Naive B cell (primary cell): ENCODE measurements around the gene CENPA. TPM values are rescaled to one million over a fixed set of nuclear protein-coding genes. Genes with fewer than 3 reads are reported as not detected.
A peak's percentile ranks its signal among the peaks of the same experiment; 100 is the strongest.
"Not testable (repeated sequence)": the region's sequence is repeated elsewhere in the genome, so short reads cannot be mapped to it uniquely, and the experiment has no call there.

Source experiments
- ATAC-seq, 2 donors: fragments of 150-1000 bp; cut with Tn5 transposase; 2 replicates each; pipeline ENCODE4 v1.10.0; 2021; ENCODE audit warnings: low read depth in 2 of 2, mild to moderate bottlenecking in 2 of 2, moderate library complexity in 2 of 2
- DNase-seq: peaks from one replicate; pipeline ENCODE4 v3.0.0; 2022
- H3K27ac Mint-ChIP-seq, 6 donors: one replicate each; pipeline ENCODE4 v1.8.0; 2020 to 2022; ENCODE audit warnings: mild to moderate bottlenecking in 6 of 6, mixed read lengths in 6 of 6, moderate library complexity in 5 of 6, inconsistent platforms in 2 of 6
- H3K27me3 Mint-ChIP-seq, 3 donors: one replicate each; pipeline ENCODE4 v1.8.0; 2021 to 2022; ENCODE audit warnings: mixed read lengths in 3 of 3, mild to moderate bottlenecking in 1 of 3
- H3K36me3 Mint-ChIP-seq, 2 donors: one replicate each; pipeline ENCODE4 v1.8.0; 2020 to 2022; ENCODE audit warnings: mixed read lengths in 2 of 2, inconsistent platforms in 1 of 2, mild to moderate bottlenecking in 1 of 2
- H3K4me1 Mint-ChIP-seq, 3 donors: one replicate each; pipeline ENCODE4 v1.8.0; 2020 to 2022; ENCODE audit warnings: mixed read lengths in 3 of 3, inconsistent platforms in 1 of 3, mild to moderate bottlenecking in 1 of 3, moderate library complexity in 1 of 3
- H3K4me3 Mint-ChIP-seq, 8 donors: one replicate each; pipeline ENCODE4 v1.8.0; 2020 to 2022; ENCODE audit warnings: mild to moderate bottlenecking in 8 of 8, mixed read lengths in 8 of 8, moderate library complexity in 8 of 8, inconsistent platforms in 2 of 8
- H3K9me3 Mint-ChIP-seq, 7 donors: one replicate each; pipeline ENCODE4 v1.8.0; 2020 to 2022; ENCODE audit warnings: mixed read lengths in 7 of 7, mild to moderate bottlenecking in 5 of 7, inconsistent platforms in 2 of 7, moderate library complexity in 1 of 7
- polyA plus RNA-seq, 6 donors: library from polyadenylated mRNA; unstranded; fragments of 300-500 nt; fragmentation: Illumina TruSeq; gene quantifications; one replicate each; pipeline ENCODE4 v1.2.3, GENCODE V29; 2021; ENCODE audit warnings: low read depth in 6 of 6

CENPA gene
- polyA plus RNA-seq, 6 donors from 2014 or later = not detected

DNA sequence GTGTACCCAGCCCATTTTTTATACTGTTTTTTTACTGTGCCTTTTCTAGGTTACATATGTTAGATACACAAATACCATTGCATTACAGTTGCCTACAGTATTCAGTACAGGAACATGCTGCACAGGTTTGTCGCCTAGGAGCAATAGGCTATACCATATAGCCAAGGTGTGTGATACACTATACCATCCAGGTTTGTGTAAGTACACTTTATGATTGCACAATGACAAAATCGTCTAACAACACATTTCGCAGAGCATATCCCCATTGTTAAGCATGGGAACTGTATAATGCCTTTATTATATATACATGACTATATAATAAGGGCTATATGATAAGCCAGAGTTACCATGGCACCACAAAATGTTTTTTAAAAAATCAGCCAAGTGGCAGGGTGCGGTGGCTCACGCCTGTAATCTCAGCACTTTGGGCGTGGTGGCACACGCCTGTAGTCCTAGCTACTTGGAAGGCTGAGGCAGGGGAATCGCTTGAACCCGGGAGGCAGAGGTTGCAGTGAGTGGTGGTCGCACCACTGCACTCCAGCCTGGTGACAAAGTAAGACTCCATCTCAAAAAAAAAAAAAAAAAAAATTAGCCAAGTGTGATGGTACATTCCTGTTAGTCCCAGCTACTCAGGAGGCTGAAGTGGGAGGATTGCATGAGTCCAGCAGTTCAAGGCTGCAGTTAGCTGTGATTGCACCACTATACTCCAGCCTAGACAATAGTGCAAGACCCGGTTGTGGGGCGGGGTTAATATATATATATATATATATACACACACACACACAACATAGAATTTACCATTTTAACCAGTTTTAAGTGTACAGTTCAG lies 2.8 kb upstream of the CENPA start:
- Mint-ChIP-seq H3K27me3 (peaks cover 0 to 6% (median 0%) of the 10 kb centered on the region in 3 donors), H3K36me3 (no peaks in the 10 kb centered on the region), H3K27ac (peak overlapping the region in 1 of 6 donors; percentile 81), H3K9me3 (no peaks in the 10 kb centered on the region), H3K4me3 (peak overlapping the region in 4 of 8 donors; percentile 21 to 64 (median 50)), H3K4me1 (peaks cover 0 to 17% (median 6%) of the 10 kb centered on the region in 3 donors)
- no peak for DNase-seq
- no peak for ATAC-seq

DNA sequence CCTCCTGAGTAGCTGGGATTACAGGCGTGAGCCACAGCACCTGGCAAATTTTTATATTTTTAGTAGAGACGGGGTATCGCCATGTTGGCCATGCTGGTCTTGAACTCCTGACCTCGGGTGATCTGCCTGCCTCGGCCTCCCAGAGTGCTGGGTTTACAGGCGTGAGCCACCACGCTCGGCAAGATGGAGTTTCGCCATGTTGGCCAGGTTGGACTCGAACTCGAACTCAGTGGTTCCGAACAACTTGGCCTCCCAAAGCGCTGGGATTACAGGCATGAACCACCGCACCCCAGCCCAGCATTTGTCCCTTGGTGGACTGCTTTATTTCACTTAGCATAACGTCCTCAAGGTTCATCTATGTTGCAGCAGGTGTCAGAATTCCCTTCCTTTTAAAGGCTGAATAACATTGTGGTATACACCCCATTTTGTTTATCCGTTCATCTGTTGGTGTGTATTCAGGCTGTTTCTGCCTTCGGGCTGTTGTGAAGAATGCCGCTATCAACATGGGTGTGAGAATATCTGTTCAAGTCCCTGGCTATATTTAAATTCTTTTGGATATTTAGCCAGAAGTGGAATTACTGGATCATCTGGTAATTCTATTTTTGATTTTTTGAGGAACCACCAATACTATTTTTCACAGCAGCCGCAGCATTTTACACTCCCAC lies 1.2 kb upstream of the CENPA start:
- Mint-ChIP-seq H3K36me3 (no peaks in the 10 kb centered on the region), H3K27me3 (peaks cover 0 to 9% (median 6%) of the 10 kb centered on the region in 3 donors), H3K4me3 (peak overlapping the region; percentile 75 to 93 (median 90)), H3K4me1 (peaks cover 0 to 17% (median 6%) of the 10 kb centered on the region in 3 donors), H3K9me3 (no peaks in the 10 kb centered on the region), H3K27ac (peak overlapping the region in 2 of 6 donors; percentile 29 to 94)
- ATAC-seq (no peak), DNase-seq (no peak)

GRCh38 chr2:26786207-26787028 lies 562 bp downstream of the CENPA start:
- DNase-seq (peak; percentile 5), ATAC-seq (no peak)
- H3K4me1 Mint-ChIP-seq = peaks cover 0 to 17% (median 6%) of the 10 kb centered on the region in 3 donors
- peaks cover 0 to 13% (median 6%) of the 10 kb centered on the region in 3 donors for H3K27me3 Mint-ChIP-seq
- H3K9me3 Mint-ChIP-seq = peaks cover 0 to 7% (median 0%) of the 10 kb centered on the region in 7 donors
- peak overlapping the region in 3 of 6 donors; percentile 6 to 50 (median 22) for H3K27ac Mint-ChIP-seq
- peaks cover 0 to under 1% of the 10 kb centered on the region in 2 donors for H3K36me3 Mint-ChIP-seq
- peak overlapping the region; percentile 75 to 90 (median 82) for H3K4me3 Mint-ChIP-seq

- Mint-ChIP-seq H3K9me3 (peaks cover 0 to 10% (median 0%) of the 10 kb centered on the region in 7 donors), H3K27me3 (peaks cover 0 to 13% (median 4%) of the 10 kb centered on the region in 3 donors), H3K4me1 (no peaks in the 10 kb centered on the region), H3K4me3 (no peak overlapping the region), H3K36me3 (peaks cover 0 to 6% of the 10 kb centered on the region in 2 donors), H3K27ac (no peak overlapping the region)
- ATAC-seq (no peak), DNase-seq (no peak)
Observed at GRCh38 chr2:26792720-26793119, 6.9 kb downstream of the CENPA start.

DNA sequence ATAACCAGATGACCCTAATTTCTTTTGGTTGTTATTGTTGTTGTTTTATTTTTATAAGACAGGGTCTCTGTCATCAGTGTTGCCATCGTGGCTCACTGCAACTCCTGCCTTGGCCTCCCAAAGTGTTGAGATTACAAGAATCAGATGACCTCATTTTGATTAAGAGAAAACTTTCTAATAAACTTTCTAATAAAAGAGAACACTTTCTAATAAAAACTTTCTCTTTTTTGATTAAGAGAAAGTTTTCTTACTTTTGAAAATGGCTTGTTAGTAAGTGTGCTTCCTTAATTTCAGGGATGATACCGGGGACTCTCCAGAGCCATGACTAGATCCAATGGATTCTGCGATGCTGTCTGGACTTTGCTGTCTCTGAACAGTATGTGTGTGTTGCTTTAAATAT lies 7.7 kb downstream of the CENPA start:
- H3K4me3 Mint-ChIP-seq = no peak overlapping the region
- peaks cover 0 to 13% (median 0%) of the 10 kb centered on the region in 3 donors for H3K27me3 Mint-ChIP-seq
- H3K27ac Mint-ChIP-seq = no peak overlapping the region
- DNase-seq (no peak), ATAC-seq (no peak)
- peaks cover 0 to 6% of the 10 kb centered on the region in 2 donors for H3K36me3 Mint-ChIP-seq
- H3K4me1 Mint-ChIP-seq = no peaks in the 10 kb centered on the region
- H3K9me3 Mint-ChIP-seq = peaks cover 0 to 10% (median 0%) of the 10 kb centered on the region in 7 donors

DNA sequence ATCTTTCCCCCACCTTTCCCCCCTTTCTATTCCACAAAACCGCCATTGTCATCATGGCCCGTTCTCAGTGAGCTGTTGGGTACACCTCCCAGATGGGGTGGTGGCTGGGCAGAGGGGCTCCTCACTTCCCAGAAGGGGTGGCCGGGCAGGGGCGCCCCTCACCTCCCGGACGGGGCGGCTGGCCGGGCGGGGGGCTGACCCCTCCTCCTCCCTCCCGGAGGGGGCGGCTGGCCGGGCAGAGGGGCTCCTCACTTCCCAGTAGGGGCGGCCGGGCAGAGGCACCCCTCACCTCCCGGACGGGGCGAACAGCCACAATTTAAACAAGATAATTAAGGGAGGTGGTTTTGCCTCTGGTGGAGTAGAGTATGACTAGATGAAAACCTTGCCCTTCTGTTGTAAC lies 9.3 kb downstream of the CENPA start:
- DNase-seq, H3K27ac Mint-ChIP-seq, H3K36me3 Mint-ChIP-seq, H3K4me1 Mint-ChIP-seq, H3K4me3 Mint-ChIP-seq, ATAC-seq, H3K27me3 Mint-ChIP-seq: not testable (repeated sequence)
- H3K9me3 Mint-ChIP-seq = peaks cover 0 to 10% (median 0%) of the 10 kb centered on the region in 7 donors

GRCh38 chr2:26801328-26801727 lies 15.5 kb downstream of the CENPA start:
- no peak overlapping the region for H3K4me3 Mint-ChIP-seq
- DNase-seq (no peak), ATAC-seq (no peak)
- no peaks in the 10 kb centered on the region for H3K36me3 Mint-ChIP-seq
- H3K9me3 Mint-ChIP-seq = no peaks in the 10 kb centered on the region
- H3K27ac Mint-ChIP-seq = no peak overlapping the region
- no peaks in the 10 kb centered on the region for H3K27me3 Mint-ChIP-seq
- H3K4me1 Mint-ChIP-seq = no peaks in the 10 kb centered on the region

DNA sequence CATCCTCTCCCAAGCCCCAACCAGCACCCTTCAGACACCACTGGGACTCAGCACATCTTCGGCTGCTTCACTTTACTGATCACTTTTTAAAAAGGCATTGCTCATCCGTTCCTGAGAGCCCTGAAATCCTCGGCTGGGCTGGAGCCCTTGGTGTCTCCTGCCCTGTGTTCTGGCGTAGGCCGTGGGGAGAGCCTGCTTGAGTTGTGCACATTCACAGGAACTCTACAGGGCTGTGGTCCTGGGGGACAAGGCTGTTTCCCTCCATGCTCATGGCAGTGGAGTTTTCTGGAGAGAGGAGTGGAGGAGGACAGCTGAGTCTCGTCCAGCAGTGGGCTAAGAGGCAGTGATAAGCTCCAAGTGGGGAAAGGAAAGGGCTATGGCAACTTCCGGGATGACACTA lies 15.9 kb downstream of the CENPA start:
- Mint-ChIP-seq H3K4me3 (no peak overlapping the region), H3K27me3 (no peaks in the 10 kb centered on the region), H3K36me3 (no peaks in the 10 kb centered on the region), H3K9me3 (no peaks in the 10 kb centered on the region), H3K27ac (no peak overlapping the region), H3K4me1 (no peaks in the 10 kb centered on the region)
- DNase-seq (no peak), ATAC-seq (no peak)

- peaks cover 2 to 6% (median 4%) of the 10 kb centered on the region in 3 donors for H3K27me3 Mint-ChIP-seq
- no peak overlapping the region for H3K4me3 Mint-ChIP-seq
- no peak overlapping the region for H3K27ac Mint-ChIP-seq
- no peaks in the 10 kb centered on the region for H3K9me3 Mint-ChIP-seq
- ATAC-seq = no peak
- H3K4me1 Mint-ChIP-seq = peaks cover 0 to 4% (median 0%) of the 10 kb centered on the region in 3 donors
- DNase-seq = no peak
- no peaks in the 10 kb centered on the region for H3K36me3 Mint-ChIP-seq
Observed at GRCh38 chr2:26805241-26805676, 19.4 kb downstream of the CENPA start.

DNA sequence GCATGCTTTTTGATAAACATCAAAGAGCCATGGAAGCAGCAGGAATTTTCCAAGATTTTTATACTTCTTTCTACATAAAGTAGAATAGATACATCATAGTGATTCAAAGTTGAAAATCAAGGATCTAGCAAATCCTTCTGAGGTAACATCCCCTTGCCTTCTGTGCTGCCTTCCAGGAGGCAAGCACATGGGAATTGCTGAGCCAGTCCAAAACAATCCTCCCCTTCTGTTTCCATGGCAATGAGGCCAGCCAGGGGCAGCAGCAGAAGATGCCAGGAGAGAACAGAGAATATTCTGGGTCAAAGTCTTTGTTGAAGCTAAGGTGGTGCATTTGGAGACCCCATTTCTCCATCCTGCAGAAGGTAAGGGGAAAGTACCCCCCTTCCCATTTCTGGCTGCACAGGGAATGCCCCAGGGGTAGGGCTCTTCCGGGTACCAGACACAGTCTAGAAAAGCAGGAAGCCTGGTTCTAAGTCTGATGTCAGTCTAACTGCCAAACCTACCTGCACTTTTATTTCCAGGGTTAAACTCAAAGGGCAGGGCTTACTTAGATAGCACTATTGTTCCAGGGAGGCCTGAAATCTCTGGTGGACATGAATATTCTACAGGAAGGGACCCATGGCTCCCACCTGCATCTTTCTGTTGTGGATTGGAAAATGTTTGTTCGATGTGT lies 22.1 kb downstream of the CENPA start:
- Mint-ChIP-seq H3K4me3 (no peak overlapping the region), H3K36me3 (no peaks in the 10 kb centered on the region), H3K4me1 (peaks cover 0 to 7% (median 0%) of the 10 kb centered on the region in 3 donors)

DNA sequence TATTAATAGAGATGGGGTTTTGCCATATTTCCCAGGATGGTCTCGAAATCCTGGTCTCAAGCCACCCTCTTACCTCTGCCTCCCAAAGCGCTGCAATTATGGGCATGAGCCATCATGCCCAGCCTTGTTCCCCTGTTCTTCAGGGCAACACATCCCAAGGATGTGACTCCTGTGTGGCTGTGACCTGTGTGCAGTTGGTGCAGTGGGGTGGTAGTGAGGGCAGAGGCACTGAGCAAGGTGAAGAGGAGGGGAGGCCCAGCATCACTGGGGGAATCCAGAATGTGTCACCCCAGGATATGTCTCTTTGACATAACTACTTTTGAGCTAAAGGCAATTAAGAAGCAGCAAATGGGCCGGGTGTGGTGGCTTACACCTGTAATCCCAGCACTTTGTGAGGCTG lies 23.4 kb downstream of the CENPA start:
- peaks cover 0 to 7% (median 0%) of the 10 kb centered on the region in 3 donors for H3K4me1 Mint-ChIP-seq
- no peak for ATAC-seq
- H3K36me3 Mint-ChIP-seq = no peaks in the 10 kb centered on the region

More for the DNA sequence above, 22.1 kb downstream of the CENPA start:
- Mint-ChIP-seq H3K27me3 (peaks cover 18 to 25% (median 19%) of the 10 kb centered on the region in 3 donors), H3K27ac (no peak overlapping the region), H3K9me3 (peaks cover 0 to 3% (median 0%) of the 10 kb centered on the region in 7 donors)
- DNase-seq (no peak), ATAC-seq (no peak)

GRCh38 chr2:26809876-26810577 lies 24.2 kb downstream of the CENPA start:
- no peak for DNase-seq
- H3K9me3 Mint-ChIP-seq = peaks cover 0 to 3% (median 0%) of the 10 kb centered on the region in 7 donors
- no peaks in the 10 kb centered on the region for H3K36me3 Mint-ChIP-seq
- H3K27me3 Mint-ChIP-seq = peaks cover 21 to 35% (median 29%) of the 10 kb centered on the region in 3 donors
- H3K4me1 Mint-ChIP-seq = peaks cover 0 to 7% (median 0%) of the 10 kb centered on the region in 3 donors
- no peak for ATAC-seq
- peak overlapping the region in 2 of 6 donors; percentile 13 to 40 for H3K27ac Mint-ChIP-seq
- H3K4me3 Mint-ChIP-seq = no peak overlapping the region

More for the DNA sequence above, 23.4 kb downstream of the CENPA start:
- peaks cover 19 to 35% (median 26%) of the 10 kb centered on the region in 3 donors for H3K27me3 Mint-ChIP-seq
- DNase-seq = no peak
- H3K4me3 Mint-ChIP-seq = peak overlapping the region in 1 of 8 donors; percentile 3
- no peak overlapping the region for H3K27ac Mint-ChIP-seq
- peaks cover 0 to 3% (median 0%) of the 10 kb centered on the region in 7 donors for H3K9me3 Mint-ChIP-seq
